Renal cortical epithelial cell (primary cell): ENCODE results near the gene SNX22. TPM values are rescaled to one million over a fixed set of nuclear protein-coding genes. Genes with fewer than 3 reads are reported as not detected.

Experiments used
- total RNA-seq: library from RNA; depleted of rRNA; stranded (reverse); fragments of >200 nt; gene quantifications from 2 replicates; pipeline ENCODE4 v1.2.3, GENCODE V29; 2014

SNX22 gene
- total RNA-seq, 1 donor from 2014 or later: 0.70 TPM

Other genes starting within 250 kb of the SNX22 start
- 0.17 and 0.94 TPM in 2 replicates for gene DAPK2, start 105.2 kb upstream of the SNX22 start, total RNA-seq
- gene CIAO2A, start 57.9 kb upstream of the SNX22 start, total RNA-seq: 54.2 and 84.7 TPM in 2 replicates
- 28.5 and 85.9 TPM in 2 replicates for gene SNX1, start 55.7 kb upstream of the SNX22 start, total RNA-seq
- 565 and 927 TPM in 2 replicates for gene PPIB, start 11.3 kb downstream of the SNX22 start, total RNA-seq
- gene CSNK1G1, start 204.4 kb downstream of the SNX22 start, total RNA-seq: 28.1 and 53.5 TPM in 2 replicates
- gene PCLAF, start 229.7 kb downstream of the SNX22 start, total RNA-seq: 1.2 and 8.3 TPM in 2 replicates
- 13.2 and 24.0 TPM in 2 replicates for gene TRIP4, start 236.1 kb downstream of the SNX22 start, total RNA-seq